Esophagus squamous epithelium (tissue), 5 donors: ENCODE results near the gene TPI1. TPM values are rescaled to one million over a fixed set of nuclear protein-coding genes. Genes with fewer than 3 reads are reported as not detected.
A peak's percentile ranks its signal among the peaks of the same experiment; 100 is the strongest.

Experiments
- DNase-seq: peaks from one replicate; lab custom pipeline; 2025; lab: John Stamatoyannopoulos, UW
- H3K27ac ChIP-seq, 4 donors: fragments of 200-600 bp; sonication (generic); one replicate each; pipeline ENCODE4 v1.5.1; 2016 to 2019; ENCODE audit warnings: mild to moderate bottlenecking in 1 of 4
- H3K27me3 ChIP-seq, 4 donors: fragments of 200-600 bp; sonication (generic); 1 replicate in 3 of 4; 2 replicates in 1 of 4; pipeline versions ENCODE4 v1.5.1 to v1.6.0; 2017 to 2021; ENCODE audit warnings: antibody characterized with exemption in 1 of 4
- H3K36me3 ChIP-seq, 3 donors: fragments of 200-600 bp; sonication (generic); one replicate each; pipeline ENCODE4 v1.5.1; 2016 to 2019
- H3K4me1 ChIP-seq, 3 donors: fragments of 200-600 bp; sonication (generic); one replicate each; pipeline ENCODE4 v1.5.1; 2017 to 2019
- H3K4me3 ChIP-seq, 4 donors: fragments of 200-600 bp; sonication (generic); 1 replicate in 3 of 4; 2 replicates in 1 of 4; pipeline ENCODE4 v1.5.1; 2016 to 2019; ENCODE audit warnings: mild to moderate bottlenecking in 2 of 4, moderate library complexity in 1 of 4
- H3K9me3 ChIP-seq, 3 donors: fragments of 200-600 bp; sonication (generic); one replicate each; pipeline ENCODE4 v1.5.1; 2016 to 2019
- POLR2A ChIP-seq, 4 donors: fragments of 450-650 bp; IDR thresholded peaks; one replicate each; pipeline ENCODE4 v1.6.1; 2017; ENCODE audit warnings: antibody characterized with exemption in 4 of 4, mild to moderate bottlenecking in 4 of 4, moderate library complexity in 3 of 4
- WGBS, 2 donors: methylation state at CpG; one replicate each; pipeline ENCODE4 v1.1.5; 2018; 5-methylcytosine and 5-hydroxymethylcytosine counted together
- intact Hi-C: fragments of 100-400 bp; cut with DNase I; formaldehyde crosslinking; loops from one replicate; pipeline ENCODE4 v1.15.0; 2022
- total RNA-seq, 4 donors: library from RNA; depleted of rRNA; stranded (reverse); fragments of >200 nt; gene quantifications; one replicate each; pipeline ENCODE4 v1.1.0, GENCODE V29; 2016
- TF ChIP-seq, protein P1 (sequence below), 6 experiments: fragments of 450-650 bp in 4 of 6; fragments of 200-600 bp in 2 of 6; sonication (generic) in 2 of 6; IDR thresholded peaks; one replicate each; pipeline ENCODE4 v1.5.1; 2016 to 2019; ENCODE audit warnings: antibody characterized with exemption in 6 of 6, mild to moderate bottlenecking in 4 of 6, moderate library complexity in 4 of 6
- donor health status: DM: yes; HTN: yes; CAD: no.

The TPI1 gene
- total RNA-seq, 4 donors from 2014 or later = 547 to 938 (median 723) TPM

DNA sequence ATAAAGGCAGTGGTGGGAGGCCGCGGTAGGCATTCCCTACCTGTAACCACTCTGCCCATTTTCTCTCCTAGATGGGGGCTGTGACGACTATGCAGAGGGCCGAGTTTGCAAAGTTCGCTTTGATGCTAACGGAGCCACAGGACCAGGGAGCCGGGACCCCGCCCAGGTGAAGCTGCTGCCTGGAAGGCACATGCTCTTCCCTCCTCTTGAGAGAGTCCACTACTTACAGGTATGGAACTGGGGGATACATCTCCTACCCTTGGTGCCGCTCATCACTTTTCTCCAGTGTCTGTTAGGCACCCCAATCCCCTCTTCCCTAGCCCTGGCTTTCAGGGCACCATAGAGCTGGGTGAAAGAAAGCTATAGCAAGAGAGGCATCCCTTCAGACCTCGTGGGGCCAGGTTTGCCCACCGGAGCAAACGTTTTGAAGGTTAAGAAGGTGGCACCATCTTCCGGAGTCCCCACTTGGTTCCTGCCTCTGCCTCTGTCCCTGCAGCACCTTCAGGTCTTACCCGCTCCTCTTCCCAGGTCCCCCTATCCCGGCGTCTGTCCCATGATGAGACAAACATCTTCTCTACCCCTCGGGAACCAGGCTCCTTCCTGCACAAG is 41.1 kb upstream of the TPI1 start:
- intact Hi-C loops = loop anchor here (5.0 kb wide), 1 partner anchor 89 kb away; no protein-coding TSS in a partner anchor
- H3K27ac ChIP-seq = no peak overlapping the region
- H3K9me3 ChIP-seq = no peaks in the 10 kb centered on the region
- H3K36me3 ChIP-seq = peaks cover 0 to 12% (median 0%) of the 10 kb centered on the region in 3 donors
- peaks cover 7 to 64% (median 18%) of the 10 kb centered on the region in 3 donors for H3K4me1 ChIP-seq
- TF ChIP-seq POLR2A (IDR thresholded peaks at IDR 0.05) = no peak
- TF ChIP-seq, protein P1, sequence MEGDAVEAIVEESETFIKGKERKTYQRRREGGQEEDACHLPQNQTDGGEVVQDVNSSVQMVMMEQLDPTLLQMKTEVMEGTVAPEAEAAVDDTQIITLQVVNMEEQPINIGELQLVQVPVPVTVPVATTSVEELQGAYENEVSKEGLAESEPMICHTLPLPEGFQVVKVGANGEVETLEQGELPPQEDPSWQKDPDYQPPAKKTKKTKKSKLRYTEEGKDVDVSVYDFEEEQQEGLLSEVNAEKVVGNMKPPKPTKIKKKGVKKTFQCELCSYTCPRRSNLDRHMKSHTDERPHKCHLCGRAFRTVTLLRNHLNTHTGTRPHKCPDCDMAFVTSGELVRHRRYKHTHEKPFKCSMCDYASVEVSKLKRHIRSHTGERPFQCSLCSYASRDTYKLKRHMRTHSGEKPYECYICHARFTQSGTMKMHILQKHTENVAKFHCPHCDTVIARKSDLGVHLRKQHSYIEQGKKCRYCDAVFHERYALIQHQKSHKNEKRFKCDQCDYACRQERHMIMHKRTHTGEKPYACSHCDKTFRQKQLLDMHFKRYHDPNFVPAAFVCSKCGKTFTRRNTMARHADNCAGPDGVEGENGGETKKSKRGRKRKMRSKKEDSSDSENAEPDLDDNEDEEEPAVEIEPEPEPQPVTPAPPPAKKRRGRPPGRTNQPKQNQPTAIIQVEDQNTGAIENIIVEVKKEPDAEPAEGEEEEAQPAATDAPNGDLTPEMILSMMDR (IDR thresholded peaks at IDR 0.05) = no peak
- DNase-seq = no peak
- no peak overlapping the region for H3K4me3 ChIP-seq
- H3K27me3 ChIP-seq = peaks cover 0 to 91% (median 5%) of the 10 kb centered on the region in 4 donors
- 65 to 67% methylated on average over 15 to 17 of the region's 17 CpGs for WGBS, 2 donors

GRCh38 chr12:6826734-6827436 is 40.4 kb upstream of the TPI1 start:
- Histone ChIP-seq H3K27ac (peak overlapping the region; percentile 9 to 63 (median 29)), H3K9me3 (no peaks in the 10 kb centered on the region), H3K4me1 (peaks cover 5 to 57% (median 16%) of the 10 kb centered on the region in 3 donors), H3K27me3 (peaks cover 0 to 85% (median 5%) of the 10 kb centered on the region in 4 donors), H3K4me3 (peak overlapping the region in 1 of 4 donors; percentile 95), H3K36me3 (peaks cover 0 to 18% (median 0%) of the 10 kb centered on the region in 3 donors)
- TF ChIP-seq, protein P1 (IDR thresholded peaks at IDR 0.05) = no peak
- TF ChIP-seq POLR2A (IDR thresholded peaks at IDR 0.05) = no peak
- 71% methylated on average over 5 of the region's 22 CpGs; no CpG with 5 or more reads in 1 of the 2 donors for WGBS, 2 donors
- intact Hi-C loops = loop anchor here (5.0 kb wide), 1 partner anchor 90 kb away; no protein-coding TSS in a partner anchor
- no peak for DNase-seq

- H3K9me3 ChIP-seq = no peaks in the 10 kb centered on the region
- H3K4me3 ChIP-seq = peak overlapping the region in 2 of 4 donors; percentile 62 to 95
- intact Hi-C loops = loop anchor here (5.0 kb wide), 1 partner anchor 90 kb away; no protein-coding TSS in a partner anchor
- TF ChIP-seq, protein P1 (IDR thresholded peaks at IDR 0.05) = no peak
- no peak for TF ChIP-seq POLR2A (IDR thresholded peaks at IDR 0.05)
- no peak for DNase-seq
- peaks cover 0 to 23% (median 0%) of the 10 kb centered on the region in 3 donors for H3K36me3 ChIP-seq
- peaks cover 2 to 52% (median 11%) of the 10 kb centered on the region in 3 donors for H3K4me1 ChIP-seq
- 0 to 7% methylated on average over 3 to 6 of the region's 8 CpGs for WGBS, 2 donors
- peaks cover 0 to 79% (median 5%) of the 10 kb centered on the region in 4 donors for H3K27me3 ChIP-seq
- peak overlapping the region; percentile 9 to 63 (median 29) for H3K27ac ChIP-seq
These were observed 39.9 kb upstream of the TPI1 start for GRCh38 chr12:6827437-6827911.

GRCh38 chr12:6827982-6828780 is 39.1 kb upstream of the TPI1 start, which contains the start of gene P3H3:
Gene P3H3, plus strand, starts transcription at chr12:6828407. Its CDS starts 34 bp downstream, at chr12:6828441.
- H3K27me3 ChIP-seq = peaks cover 0 to 72% (median 5%) of the 10 kb centered on the region in 4 donors
- peak within 1 kb of the TSS; percentile 54 to 95 (median 62) for H3K4me3 ChIP-seq
- H3K36me3 ChIP-seq = peaks cover 0 to 23% (median 0%) of the 10 kb centered on the region in 3 donors
- H3K27ac ChIP-seq = peak within 1 kb of the TSS; percentile 60 to 88 (median 74)
- H3K9me3 ChIP-seq = no peaks in the 10 kb centered on the region
- TF ChIP-seq, protein P1 (IDR thresholded peaks at IDR 0.05) = peak in 2 of 6 experiments; percentile 5 to 14
- TF ChIP-seq POLR2A (IDR thresholded peaks at IDR 0.05) = no peak
- no peak for DNase-seq
- intact Hi-C loops = loop anchor here (5.0 kb wide), 1 partner anchor 91 kb away; no protein-coding TSS in a partner anchor
- H3K4me1 ChIP-seq = peaks cover 2 to 48% (median 11%) of the 10 kb centered on the region in 3 donors
- 2 to 5% methylated on average over 12 to 15 of the region's 60 CpGs for WGBS, 2 donors
